ENCODE measurements around the gene ZNF710.

The ZNF710 gene

DNA sequence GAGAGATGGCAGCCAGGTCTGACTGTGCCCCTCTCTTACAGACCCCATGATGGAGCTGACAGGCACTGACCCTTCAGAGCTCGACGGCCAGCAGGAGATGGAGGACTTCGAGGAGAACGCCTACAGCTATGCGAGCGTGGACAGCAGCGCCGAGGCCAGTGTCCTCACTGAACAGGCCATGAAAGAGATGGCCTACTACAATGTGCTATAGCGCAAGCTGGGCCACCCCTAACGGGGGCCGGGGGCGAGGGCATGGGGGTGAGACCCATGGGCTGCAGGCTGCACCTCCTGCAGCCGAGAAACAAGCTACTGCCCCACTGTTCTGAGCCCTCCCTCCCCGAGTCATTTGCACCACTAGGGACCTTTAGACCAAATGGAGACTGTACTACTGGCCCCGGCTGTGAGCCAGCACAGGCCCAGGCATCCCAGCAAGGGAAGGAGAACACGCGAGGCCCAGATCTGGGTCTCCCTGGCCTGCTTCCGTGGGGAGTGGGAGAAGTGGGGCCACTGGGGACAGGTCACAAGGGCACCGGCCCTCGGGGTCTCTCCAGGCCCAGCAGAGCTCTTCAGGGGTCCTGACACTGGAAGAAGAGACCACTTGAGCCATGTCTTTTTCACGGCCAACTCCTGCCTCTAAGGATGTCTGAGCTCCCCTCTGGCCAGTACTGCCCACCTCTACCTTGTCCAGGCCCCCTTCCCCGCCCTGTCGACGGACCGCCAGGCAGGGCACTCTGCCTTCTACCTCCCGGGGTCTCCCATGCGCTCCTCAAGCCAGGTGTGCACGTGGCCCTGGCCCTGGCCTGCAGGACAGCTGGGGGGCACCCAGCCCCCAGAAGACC is 78.7 kb downstream of the ZNF710 start:
- no peaks in the 10 kb centered on the region for H3K27me3 ChIP-seq (replicated peaks)
- TF ChIP-seq, protein P1, sequence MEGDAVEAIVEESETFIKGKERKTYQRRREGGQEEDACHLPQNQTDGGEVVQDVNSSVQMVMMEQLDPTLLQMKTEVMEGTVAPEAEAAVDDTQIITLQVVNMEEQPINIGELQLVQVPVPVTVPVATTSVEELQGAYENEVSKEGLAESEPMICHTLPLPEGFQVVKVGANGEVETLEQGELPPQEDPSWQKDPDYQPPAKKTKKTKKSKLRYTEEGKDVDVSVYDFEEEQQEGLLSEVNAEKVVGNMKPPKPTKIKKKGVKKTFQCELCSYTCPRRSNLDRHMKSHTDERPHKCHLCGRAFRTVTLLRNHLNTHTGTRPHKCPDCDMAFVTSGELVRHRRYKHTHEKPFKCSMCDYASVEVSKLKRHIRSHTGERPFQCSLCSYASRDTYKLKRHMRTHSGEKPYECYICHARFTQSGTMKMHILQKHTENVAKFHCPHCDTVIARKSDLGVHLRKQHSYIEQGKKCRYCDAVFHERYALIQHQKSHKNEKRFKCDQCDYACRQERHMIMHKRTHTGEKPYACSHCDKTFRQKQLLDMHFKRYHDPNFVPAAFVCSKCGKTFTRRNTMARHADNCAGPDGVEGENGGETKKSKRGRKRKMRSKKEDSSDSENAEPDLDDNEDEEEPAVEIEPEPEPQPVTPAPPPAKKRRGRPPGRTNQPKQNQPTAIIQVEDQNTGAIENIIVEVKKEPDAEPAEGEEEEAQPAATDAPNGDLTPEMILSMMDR (IDR thresholded peaks at IDR 0.05; ENCODE audit: low read depth, low read length, missing control alignments): no peak
- H3K27ac ChIP-seq: no peak overlapping the region
- in situ Hi-C loops (cut with HindIII; ENCODE audit: low pct_ligation_motif_present, low sequenced_read_pairs): no loop called here
- H3K36me3 ChIP-seq (replicated peaks): peaks cover 19% of the 10 kb centered on the region
- no peak for DNase-seq
- H3K4me3 ChIP-seq (ENCODE audit: low read depth, low read length): no peak overlapping the region

DNA sequence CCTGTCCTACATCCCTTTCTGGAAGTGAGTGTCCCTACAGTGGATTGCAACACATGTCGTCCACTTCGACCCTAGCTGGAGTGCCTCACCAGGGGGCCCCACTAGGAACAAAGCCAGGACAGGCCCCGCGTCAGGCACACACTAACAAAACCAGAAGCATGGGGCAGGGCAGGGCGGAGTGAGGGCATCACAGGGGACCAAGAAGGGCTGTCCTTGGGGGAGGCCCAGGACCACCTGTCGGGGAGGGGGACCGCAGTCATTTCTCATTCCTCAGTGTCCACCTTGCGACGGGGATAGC is 79.3 kb downstream of the ZNF710 start:
- no peak for DNase-seq
- TF ChIP-seq, protein P1 (IDR thresholded peaks at IDR 0.05; ENCODE audit: low read depth, low read length, missing control alignments): no peak
- peaks cover 20% of the 10 kb centered on the region for H3K36me3 ChIP-seq (replicated peaks)
- no peak overlapping the region for H3K4me3 ChIP-seq (ENCODE audit: low read depth, low read length)
- no peak overlapping the region for H3K27ac ChIP-seq
- H3K27me3 ChIP-seq (replicated peaks): no peaks in the 10 kb centered on the region
- in situ Hi-C loops (cut with HindIII; ENCODE audit: low pct_ligation_motif_present, low sequenced_read_pairs): no loop called here

DNA sequence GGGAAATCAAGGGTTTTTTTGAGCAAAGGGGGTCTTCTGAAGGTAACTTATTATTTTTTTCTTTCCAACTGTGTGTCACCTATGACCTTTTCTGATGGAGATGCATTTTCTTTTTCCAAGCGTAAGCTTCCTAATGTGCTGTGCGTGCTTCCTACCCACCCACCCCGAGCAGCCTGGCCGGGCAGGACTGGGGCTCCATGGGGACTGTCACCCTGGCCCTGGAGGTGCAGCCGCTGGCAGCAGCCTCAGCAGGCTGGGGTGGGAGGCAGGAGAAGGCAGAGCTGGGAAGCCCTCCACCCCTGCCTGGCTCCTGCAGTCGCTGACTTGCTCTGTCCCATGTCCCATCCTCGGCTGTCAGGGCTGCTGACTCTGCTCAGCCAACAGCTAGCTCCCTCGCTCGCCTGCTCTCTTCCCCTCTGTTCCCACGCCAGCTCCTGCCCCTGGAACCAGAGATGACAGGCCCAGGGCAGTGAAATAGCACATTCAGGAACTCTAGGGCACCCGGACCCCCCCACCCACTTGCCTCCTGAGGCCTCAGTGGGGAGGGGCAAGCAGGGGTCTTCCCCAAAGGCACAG is 79.8 kb downstream of the ZNF710 start:
- Histone ChIP-seq H3K27ac (no peak overlapping the region), H3K27me3 (replicated peaks) (no peaks in the 10 kb centered on the region), H3K4me3 (ENCODE audit: low read depth, low read length) (no peak overlapping the region), H3K36me3 (replicated peaks) (peaks cover 16% of the 10 kb centered on the region)
- in situ Hi-C loops (cut with HindIII; ENCODE audit: low pct_ligation_motif_present, low sequenced_read_pairs): no loop called here
- DNase-seq: no peak
- TF ChIP-seq, protein P1 (IDR thresholded peaks at IDR 0.05; ENCODE audit: low read depth, low read length, missing control alignments): no peak

DNA sequence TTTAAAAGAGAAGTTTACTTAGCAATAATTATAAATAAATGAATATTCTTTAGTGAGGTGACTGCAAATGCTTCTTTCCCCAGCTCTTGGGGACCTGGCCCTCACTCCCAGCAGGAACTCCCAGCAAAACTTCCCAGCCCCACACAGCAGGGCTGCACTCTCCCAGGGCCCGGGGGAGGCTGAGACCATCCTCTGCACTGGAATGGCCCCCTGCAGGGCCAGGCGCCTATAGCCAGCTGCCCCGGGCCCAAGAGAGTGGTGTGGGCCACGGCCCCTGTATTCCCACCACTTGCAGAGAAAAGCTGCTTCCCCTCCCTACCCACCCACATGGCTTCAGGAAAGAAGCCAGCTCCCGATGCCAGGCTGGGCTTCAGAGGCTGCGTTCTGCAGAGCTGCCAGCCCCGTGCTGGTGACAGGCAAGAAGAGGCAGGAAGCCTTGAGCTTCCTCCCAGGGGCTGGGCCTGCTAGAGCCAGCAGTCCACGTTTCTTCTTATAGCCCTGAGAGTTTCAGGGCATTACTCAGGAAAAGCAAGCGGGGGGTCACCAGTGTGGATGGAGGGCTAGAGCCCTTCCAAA is 81.1 kb downstream of the ZNF710 start:
- H3K4me3 ChIP-seq (ENCODE audit: low read depth, low read length): no peak overlapping the region
- H3K27ac ChIP-seq: no peak overlapping the region
- TF ChIP-seq, protein P1 (IDR thresholded peaks at IDR 0.05; ENCODE audit: low read depth, low read length, missing control alignments): no peak
- in situ Hi-C loops (cut with HindIII; ENCODE audit: low pct_ligation_motif_present, low sequenced_read_pairs): no loop called here
- no peaks in the 10 kb centered on the region for H3K27me3 ChIP-seq (replicated peaks)
- peaks cover 19% of the 10 kb centered on the region for H3K36me3 ChIP-seq (replicated peaks)
- DNase-seq: no peak

DNA sequence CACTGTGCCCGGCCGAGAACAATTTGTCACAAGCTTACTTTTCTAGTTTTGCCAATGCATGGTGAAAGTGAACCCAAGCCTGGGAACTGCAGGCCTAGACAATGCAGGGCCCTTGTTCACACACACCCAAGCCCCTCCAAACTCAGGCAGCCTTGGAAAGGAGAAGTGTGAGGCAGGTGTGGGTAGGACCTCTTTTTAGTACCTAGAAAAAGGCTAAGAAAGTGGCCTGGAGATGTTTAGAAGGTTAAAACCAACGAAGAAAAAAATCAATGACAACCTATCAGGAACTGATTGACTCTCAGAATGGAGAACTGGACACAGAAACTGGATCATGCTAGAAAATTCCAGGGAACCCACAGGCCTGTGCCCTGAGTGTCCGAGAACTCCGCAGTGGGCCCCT is 82.3 kb downstream of the ZNF710 start:
- in situ Hi-C loops (cut with HindIII; ENCODE audit: low pct_ligation_motif_present, low sequenced_read_pairs): no loop called here

More for the DNA sequence above, 82.3 kb downstream of the ZNF710 start:
- Histone ChIP-seq H3K36me3 (replicated peaks) (peaks cover 26% of the 10 kb centered on the region), H3K27me3 (replicated peaks) (no peaks in the 10 kb centered on the region), H3K4me3 (ENCODE audit: low read depth, low read length) (no peak overlapping the region), H3K27ac (no peak overlapping the region)
- TF ChIP-seq, protein P1 (IDR thresholded peaks at IDR 0.05; ENCODE audit: low read depth, low read length, missing control alignments): no peak
- DNase-seq: no peak

Measured in brain microvascular endothelial cell (primary cell).